SH-SY5Y (cell line): Measurements from ENCODE around the gene OSBPL9.

ENCODE experiments used
- GATA2 ChIP-seq: IDR thresholded peaks from 2 replicates; pipeline ENCODE4 v1.6.1; 2011; ENCODE audit warnings: mild to moderate bottlenecking, low read depth, low read length
- GATA3 ChIP-seq: IDR thresholded peaks from 2 replicates; pipeline ENCODE4 v1.6.1; 2011; ENCODE audit warnings: low read depth, mild to moderate bottlenecking, low read length, moderate library complexity

Gene OSBPL9

GRCh38 chr1:51581238-51581637 lies 35.7 kb upstream of the OSBPL9 start:
- TF ChIP-seq GATA2 (no peak), GATA3 (no peak)

- TF ChIP-seq GATA2 = no peak
- TF ChIP-seq GATA3 = no peak
These were observed 33.4 kb upstream of the OSBPL9 start for GRCh38 chr1:51583532-51583931.

DNA sequence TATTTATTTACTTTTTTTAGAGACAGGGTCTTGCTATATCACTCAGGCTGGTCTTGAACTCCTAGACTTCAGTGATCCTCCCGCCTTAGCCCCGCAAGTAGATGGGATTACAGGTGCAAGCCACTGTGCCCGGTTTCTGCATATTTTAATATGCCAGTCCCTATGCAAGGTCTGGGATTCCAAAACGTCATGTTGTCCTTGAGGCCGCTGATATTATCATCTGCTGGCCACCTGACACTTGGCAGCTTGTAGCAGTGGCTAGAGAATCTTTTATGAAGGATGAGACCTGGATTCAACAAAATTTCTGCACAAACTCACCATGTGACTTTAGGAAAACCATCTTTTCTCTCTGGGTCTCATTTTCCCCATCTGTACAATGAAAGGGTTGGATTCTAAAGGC lies 32.9 kb upstream of the OSBPL9 start:
- no peak for TF ChIP-seq GATA3
- TF ChIP-seq GATA2 = no peak

GRCh38 chr1:51592711-51593110 lies 24.2 kb upstream of the OSBPL9 start:
- TF ChIP-seq GATA3 (no peak), GATA2 (no peak)

GRCh38 chr1:51594716-51595115 lies 22.2 kb upstream of the OSBPL9 start:
- TF ChIP-seq GATA2 = no peak
- TF ChIP-seq GATA3 = no peak

- no peak for TF ChIP-seq GATA3
- no peak for TF ChIP-seq GATA2
These were observed 16.4 kb upstream of the OSBPL9 start for GRCh38 chr1:51600529-51600928.

DNA sequence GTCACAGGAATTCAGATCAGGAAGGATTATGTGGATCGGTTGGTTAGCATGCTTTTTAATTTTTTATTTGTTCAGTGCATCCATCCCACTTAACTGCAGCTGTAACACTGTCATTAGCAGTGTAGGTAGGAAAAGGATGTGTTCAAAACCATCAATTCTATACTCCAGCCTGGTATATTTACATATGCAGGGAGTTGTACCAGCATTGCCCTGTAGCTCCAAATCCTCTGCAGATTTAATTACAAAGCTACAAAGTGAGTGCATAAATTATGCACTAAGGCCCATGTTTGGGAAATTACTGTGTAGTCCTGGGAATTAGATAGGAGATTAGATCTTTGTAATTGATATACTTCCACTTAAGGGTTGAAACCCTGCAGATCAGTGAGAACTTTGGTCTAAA lies 15.9 kb upstream of the OSBPL9 start:
- TF ChIP-seq GATA2 (no peak; the same call in 1 of the 2 replicates), GATA3 (0 out of 2 replicates have a peak, but pooled peaks have one; percentile 44)

DNA sequence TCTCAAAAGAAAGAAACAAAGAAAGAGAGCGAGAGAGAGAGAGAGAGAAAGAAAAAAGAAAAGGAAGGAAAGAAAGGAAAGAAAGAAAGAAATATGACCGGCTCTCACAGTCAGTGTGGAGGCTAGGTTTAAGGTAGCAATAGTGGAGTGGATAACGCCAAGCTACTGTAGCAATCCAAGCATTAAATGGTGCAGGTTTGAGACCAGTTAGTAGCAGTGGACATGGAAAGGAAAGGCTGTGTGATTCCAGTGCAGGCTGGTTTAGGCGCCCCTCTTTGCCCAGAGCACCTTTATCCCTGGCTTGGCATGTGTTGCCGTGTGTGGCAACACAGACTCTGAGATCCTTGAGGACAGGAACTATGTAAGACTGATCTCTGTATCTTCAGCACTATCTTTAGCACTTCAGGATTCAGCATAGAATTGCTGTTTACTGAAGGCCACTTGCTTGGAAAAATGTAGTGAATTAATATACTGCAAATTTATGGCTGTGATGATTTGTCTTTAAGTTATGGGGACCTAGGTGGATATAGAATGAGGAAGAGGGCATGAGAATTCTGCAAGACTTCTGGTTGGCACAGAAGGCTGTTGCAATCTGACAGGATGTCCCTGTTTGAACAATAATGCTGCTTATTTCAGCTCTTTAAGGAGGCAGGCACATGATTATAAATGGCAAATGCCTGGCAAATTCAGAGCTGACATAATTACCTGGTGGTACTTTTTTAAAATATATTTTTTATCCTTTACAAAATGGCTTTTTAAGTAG lies 10.8 kb upstream of the OSBPL9 start:
- no peak for TF ChIP-seq GATA2
- TF ChIP-seq GATA3 = no peak

GRCh38 chr1:51607681-51608095 lies 9.2 kb upstream of the OSBPL9 start:
- TF ChIP-seq GATA3 (no peak), GATA2 (no peak)

- TF ChIP-seq GATA3 (no peak), GATA2 (no peak)
These were observed 6.3 kb upstream of the OSBPL9 start for GRCh38 chr1:51610637-51611036.

- no peak for TF ChIP-seq GATA2
- no peak for TF ChIP-seq GATA3
These were observed 4.4 kb upstream of the OSBPL9 start for GRCh38 chr1:51612447-51612961.

DNA sequence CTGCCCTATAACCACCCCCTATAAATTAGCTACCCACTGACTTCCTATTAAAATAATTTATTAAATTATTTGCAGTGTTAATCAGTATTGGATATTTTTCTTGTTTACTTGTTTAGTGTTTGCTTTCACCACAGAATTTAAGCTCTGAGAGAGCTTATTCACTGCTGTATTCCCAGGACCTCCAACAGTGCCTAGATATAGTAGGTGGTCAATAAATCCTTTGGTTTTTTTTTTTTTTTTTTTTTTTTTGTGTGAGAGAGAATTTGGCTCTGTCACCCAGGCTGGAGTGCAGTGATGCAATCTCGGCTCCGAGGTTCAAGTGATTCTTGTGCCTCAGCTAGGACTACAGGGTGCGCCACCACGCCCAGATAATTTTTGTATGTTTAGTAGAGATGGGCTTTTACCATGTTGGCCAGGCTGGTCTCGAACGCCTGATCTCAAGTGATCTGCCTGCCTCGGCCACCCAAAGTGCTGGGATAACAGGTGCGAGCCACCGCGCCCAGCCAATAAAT lies 1.1 kb upstream of the OSBPL9 start:
- TF ChIP-seq GATA2 = no peak
- TF ChIP-seq GATA3 = no peak

GRCh38 chr1:51616490-51616889 lies 402 bp upstream of the OSBPL9 start:
- no peak for TF ChIP-seq GATA3
- TF ChIP-seq GATA2 = no peak

GRCh38 chr1:51618715-51619114 lies 1.8 kb downstream of the OSBPL9 start:
- TF ChIP-seq GATA3 (no peak), GATA2 (no peak)

GRCh38 chr1:51620470-51620869 lies 3.6 kb downstream of the OSBPL9 start:
- TF ChIP-seq GATA3 (no peak), GATA2 (no peak)
